ENCODE data around the gene KIF3C. TPM values are rescaled to one million over a fixed set of nuclear protein-coding genes. Genes with fewer than 3 reads are reported as not detected.
"Not testable (repeated sequence)": the region's sequence is repeated elsewhere in the genome, so short reads cannot be mapped to it uniquely, and the experiment has no call there.

The KIF3C gene
- total RNA-seq, 2 experiments from 2014 or later: 5.1 to 6.6 TPM

DNA sequence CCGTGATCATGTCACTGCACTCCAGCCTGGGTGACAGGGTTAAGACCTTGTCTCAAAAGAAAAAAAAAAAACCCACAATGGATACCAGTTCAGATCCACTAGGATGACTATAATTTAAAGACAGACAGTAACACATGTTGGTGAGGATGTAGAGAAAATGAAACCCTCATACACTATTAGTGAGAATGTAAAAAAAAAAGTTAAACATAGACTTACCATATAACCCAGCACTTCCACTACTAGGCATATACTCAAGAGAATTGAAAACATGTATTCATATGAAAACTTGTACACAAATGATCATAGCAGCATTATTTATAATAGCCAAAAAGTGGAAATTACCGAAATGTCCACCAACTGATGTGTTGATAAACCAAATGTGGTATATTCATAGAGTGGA is 48.7 kb downstream of the KIF3C start:
- ChIA-PET POLR2A (no interaction called here), CTCF (no interaction called here)

GRCh38 chr2:25929789-25930473 is 52.4 kb downstream of the KIF3C start:
- POLR2A ChIA-PET: no interaction called here
- CTCF ChIA-PET: no interaction called here

GRCh38 chr2:25928668-25929067 is 53.6 kb downstream of the KIF3C start:
- POLR2A ChIA-PET: no interaction called here
- CTCF ChIA-PET: no interaction called here

DNA sequence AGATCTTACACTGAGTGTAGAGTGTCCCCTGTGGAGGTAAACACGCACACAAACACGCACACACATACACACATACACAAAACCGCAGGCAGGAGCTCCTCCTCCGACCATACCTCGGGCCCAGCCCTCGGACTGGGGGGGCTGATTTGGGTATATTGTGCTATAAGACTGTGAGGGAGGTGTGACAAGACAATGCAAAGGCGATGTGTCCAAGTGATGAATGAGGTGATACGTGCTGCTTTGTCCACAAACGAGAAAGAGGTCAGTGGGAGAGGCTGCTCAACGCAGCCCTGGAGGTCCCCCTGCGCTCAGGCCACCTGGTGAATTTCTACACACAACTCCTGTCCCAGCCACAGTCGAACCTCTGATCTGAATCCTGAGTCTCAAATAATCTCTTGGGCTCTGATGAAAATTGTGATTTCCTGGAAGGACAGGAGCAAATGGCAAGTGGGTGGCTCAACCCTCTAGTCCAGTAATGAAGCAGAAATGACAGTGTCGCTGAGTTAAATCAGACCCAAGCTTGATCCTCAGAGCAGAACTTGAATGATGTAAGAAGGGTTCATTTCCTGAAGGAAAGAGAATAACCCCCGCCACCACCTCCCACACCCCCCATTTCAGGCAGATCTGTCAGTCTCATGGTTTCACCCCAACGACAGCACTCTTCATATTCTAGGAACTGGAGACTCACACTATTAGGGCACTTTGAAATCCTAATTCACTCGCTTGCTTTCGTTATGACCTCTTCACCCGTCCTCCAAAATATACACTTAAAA is 55.1 kb downstream of the KIF3C start:
- POLR2A ChIA-PET: no interaction called here

GRCh38 chr2:25922501-25922900 is 59.8 kb downstream of the KIF3C start:
- CTCF ChIA-PET: interaction anchor here (0.7 kb wide), 1 partner anchor 16 kb away, joined by 3 read pairs; no protein-coding TSS in a partner anchor
- POLR2A ChIA-PET: no interaction called here

More for the DNA sequence above, 55.1 kb downstream of the KIF3C start:
- CTCF ChIA-PET: no interaction called here

DNA sequence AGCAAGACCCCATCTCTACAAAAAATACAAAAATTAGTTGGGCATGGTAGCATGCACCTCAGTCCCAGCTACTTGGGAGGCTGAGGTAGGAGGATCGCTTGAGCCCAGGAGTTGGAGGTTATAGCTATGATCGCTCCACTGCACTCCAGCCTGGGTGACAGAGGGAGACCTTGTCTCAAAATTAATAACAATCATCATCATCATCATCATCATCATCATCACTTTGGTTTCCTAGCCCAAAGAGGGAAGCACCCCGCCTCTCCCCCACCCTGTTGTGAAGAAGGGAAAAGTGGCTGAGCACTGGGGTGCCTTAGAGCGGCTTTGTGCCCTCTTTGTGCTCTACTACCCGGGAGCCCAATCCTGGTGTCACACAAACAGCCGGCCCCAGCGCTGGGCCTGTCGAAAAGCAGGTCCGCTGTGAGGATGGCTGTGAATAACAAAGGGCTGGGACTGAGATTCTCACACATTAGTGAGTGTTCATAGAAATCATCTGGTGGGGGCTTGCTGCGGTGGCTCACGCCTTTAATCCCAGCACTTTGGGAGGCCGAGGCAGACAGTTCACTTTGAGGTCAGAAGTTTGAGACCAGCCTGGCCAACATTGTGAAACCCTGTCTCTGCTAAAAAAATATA is 61.4 kb downstream of the KIF3C start:
- ChIA-PET POLR2A (no interaction called here), CTCF (interaction anchor here (0.7 kb wide), 1 partner anchor 18 kb away, joined by 3 read pairs; no protein-coding TSS in a partner anchor)

DNA sequence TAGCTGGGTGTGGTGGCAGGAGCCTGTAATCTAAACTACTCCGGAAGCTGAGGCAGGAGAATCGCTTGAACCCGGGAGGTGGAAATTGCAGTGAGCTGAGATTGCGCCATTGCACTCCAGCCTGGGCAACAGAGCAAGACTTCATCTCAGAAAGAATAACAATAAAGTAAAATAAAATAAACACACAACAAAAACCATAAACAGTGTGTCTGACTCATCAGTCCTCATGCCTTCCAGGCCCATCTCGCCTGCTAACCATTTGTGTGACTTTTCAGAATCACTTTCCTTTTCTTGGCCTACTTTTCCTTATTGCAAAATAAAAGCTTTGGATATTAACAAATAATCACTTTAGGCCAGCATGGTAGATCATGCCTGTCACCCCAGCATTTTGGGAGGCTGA is 62.0 kb downstream of the KIF3C start:
- ChIA-PET CTCF (interaction anchor here (0.7 kb wide), 1 partner anchor 19 kb away, joined by 3 read pairs; no protein-coding TSS in a partner anchor), POLR2A (no interaction called here)

GRCh38 chr2:25917832-25918231 is 64.5 kb downstream of the KIF3C start:
- ChIA-PET CTCF (no interaction called here), POLR2A (interaction anchor here (0.5 kb wide), 1 partner anchor 281 kb away, joined by 6 read pairs; no protein-coding TSS in a partner anchor)

DNA sequence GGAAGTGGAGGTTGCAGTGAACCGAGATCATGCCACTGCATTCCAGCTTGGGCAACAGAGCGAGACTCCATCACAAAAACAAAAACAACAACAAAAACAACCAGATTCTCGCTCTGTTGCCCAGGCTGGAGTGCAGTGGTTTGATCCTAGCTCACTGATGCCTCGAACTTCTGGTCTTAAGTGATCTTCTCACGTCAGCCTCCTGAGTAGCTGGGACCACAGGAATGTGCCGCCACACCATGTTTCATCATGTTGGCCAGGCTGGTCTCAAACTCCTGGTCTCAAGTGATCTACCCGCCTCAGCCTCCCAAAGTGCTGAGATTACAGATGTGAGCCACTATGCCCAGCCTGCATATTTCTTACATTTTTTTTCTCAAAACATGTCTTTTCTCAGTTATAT is 64.9 kb downstream of the KIF3C start:
- POLR2A ChIA-PET, CTCF ChIA-PET: not testable (repeated sequence)

DNA sequence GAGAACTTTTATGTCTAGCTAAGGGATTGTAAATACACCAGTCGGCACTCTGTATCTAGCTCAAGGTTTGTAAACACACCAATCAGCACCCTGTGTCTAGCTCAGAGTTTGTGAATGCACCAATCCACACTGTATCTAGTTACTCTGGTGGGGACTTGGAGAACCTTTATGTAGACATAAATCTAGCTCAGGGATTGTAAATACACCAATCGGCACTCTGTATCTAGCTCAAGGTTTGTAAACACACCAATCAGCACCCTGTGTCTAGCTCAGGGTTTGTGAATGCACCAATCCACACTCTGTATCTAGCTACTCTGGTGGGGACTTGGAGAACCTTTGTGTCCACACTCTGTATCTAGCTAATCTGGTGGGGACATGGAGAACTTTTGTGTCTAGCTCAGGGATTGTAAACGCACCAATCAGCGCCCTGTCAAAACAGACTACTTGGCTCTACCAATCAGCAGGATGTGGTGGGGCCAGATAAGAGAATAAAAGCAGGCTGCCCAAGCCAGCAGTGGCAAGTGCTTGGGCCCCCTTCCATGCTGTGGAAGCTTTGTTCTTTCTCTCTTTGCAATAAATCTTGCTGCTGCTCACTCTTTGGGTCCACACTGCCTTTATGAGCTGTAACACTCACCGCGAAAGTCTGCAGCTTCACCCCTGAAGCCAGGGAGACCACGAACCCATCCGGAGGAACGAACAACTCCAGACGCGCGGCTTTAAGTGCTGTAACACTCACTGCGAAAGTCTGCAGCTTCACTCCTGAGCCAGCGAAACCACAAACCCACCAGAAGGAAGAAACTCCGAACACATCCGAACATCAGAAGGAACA is 66.1 kb downstream of the KIF3C start:
- CTCF ChIA-PET, POLR2A ChIA-PET: not testable (repeated sequence)

GRCh38 chr2:25915411-25915810 is 66.9 kb downstream of the KIF3C start:
- POLR2A ChIA-PET, CTCF ChIA-PET: not testable (repeated sequence)

DNA sequence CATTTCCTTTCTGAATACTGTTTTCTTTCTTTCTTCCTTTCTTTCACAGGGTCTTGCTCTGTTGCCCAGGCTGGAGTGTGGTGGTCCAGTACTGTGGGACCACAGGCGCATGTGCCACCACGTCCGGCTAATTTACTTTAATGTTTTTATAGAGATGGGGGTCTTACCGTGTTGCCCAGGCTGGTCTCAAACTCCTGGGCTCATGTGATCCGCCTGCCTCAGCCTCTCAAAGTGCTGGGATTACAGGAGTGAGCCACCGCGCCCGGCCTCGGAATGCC is 68.7 kb downstream of the KIF3C start:
- POLR2A ChIA-PET, CTCF ChIA-PET: not testable (repeated sequence)

DNA sequence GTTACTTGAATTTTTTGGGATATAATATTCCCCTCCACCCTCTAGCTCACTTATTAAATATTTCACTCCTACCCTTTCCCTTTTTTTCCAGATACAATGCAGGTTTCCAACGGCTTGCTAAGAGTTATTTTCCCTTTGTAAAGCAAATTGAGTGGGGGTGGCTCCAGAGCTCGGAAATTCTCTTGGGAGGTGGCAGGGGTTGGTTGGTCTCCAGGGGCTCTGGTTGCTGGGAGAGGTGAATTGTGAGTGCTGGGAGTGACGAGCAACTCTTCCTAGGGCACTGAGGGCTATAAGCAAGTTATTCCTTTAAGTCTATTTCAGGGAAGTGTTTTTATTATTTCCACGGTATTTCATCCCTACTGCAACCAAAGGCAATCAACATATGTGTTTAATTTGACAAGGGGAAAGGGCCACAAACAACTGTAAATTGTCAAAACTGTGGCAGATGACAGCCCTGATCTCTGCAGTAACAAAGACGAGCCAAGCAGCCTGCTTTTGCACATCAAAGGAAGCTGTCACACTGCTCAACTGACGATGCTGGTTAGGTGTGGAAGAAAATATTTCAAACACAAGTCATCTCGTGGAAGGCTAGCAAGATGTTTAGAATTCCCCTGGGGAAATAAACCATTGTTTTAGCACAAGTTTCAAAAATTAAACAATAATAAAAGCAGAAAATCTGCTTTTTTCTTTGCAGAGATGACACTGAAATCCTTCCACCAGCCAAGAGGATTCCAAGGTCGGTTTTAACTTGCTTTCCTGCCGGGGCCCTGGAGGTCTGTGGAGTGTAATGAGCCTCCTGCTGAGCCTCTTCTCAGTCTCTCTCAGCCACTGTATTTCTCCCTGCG is 69.2 kb downstream of the KIF3C start:
- ChIA-PET POLR2A (no interaction called here), CTCF (interaction anchor here (0.6 kb wide), 1 partner anchor 96 kb away, joined by 3 read pairs; no protein-coding TSS in a partner anchor)

DNA sequence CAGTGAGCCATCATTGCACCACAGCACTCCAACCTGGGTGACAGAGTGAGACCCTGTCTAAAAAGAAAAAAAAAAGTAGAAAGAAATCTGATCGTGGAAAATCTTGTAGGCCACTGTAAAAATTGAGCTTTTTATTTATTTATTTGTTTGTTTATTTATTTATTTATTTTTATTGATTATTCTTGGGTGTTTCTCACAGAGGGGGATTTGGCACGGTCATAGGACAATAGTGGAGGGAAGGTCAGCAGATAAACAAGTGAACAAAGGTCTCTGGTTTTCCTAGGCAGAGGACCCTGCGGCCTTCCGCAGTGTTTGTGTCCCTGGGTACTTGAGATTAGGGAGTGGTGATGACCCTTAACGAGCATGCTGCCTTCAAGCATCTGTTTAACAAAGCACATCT is 72.7 kb downstream of the KIF3C start:
- CTCF ChIA-PET: interaction anchor here (0.6 kb wide), 1 partner anchor 1251 kb away, joined by 3 read pairs; no protein-coding TSS in a partner anchor

GRCh38 chr2:25905126-25905525 is 77.2 kb downstream of the KIF3C start:
- ChIA-PET POLR2A (interaction anchor here (0.7 kb wide), 1 partner anchor 49 kb away, joined by 9 read pairs; no protein-coding TSS in a partner anchor), CTCF (no interaction called here)

More for the DNA sequence above, 72.7 kb downstream of the KIF3C start:
- POLR2A ChIA-PET: not testable (repeated sequence)

- POLR2A ChIA-PET: interaction anchor here (0.6 kb wide), 1 partner anchor 22 kb away, joined by 3 read pairs; no protein-coding TSS in a partner anchor
- CTCF ChIA-PET: no interaction called here
Observed at GRCh38 chr2:25903216-25903776, 79.0 kb downstream of the KIF3C start.

DNA sequence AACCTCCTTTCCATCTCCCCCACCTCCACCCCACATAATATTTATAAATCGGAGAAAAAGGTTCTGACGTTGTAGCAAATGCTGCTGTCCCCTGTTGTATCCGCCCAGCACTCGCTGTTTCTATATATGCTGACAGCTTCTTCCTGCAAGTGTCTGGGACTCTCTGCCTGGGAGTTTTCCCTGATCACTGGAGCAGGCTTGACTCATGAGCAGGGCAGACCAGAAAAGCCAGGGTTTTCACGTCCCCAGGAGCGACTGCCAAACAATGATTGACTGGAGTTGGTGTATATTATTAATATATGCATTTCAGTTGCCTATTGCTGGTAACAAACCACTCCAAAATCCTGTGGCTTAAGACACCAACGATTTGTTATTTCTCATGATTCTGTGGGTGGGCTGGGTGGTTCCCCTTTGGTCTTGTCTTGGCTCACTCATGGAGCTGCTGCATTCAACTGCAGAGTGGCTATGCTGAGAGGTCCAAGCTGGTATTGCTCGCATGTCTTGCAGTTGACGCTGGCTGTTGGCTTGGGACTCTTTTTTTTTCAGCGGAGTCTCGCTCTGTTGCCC is 82.8 kb downstream of the KIF3C start:
- ChIA-PET POLR2A (interaction anchor here (0.6 kb wide), 1 partner anchor 1824 kb away, joined by 3 read pairs; no protein-coding TSS in a partner anchor), CTCF (no interaction called here)

DNA sequence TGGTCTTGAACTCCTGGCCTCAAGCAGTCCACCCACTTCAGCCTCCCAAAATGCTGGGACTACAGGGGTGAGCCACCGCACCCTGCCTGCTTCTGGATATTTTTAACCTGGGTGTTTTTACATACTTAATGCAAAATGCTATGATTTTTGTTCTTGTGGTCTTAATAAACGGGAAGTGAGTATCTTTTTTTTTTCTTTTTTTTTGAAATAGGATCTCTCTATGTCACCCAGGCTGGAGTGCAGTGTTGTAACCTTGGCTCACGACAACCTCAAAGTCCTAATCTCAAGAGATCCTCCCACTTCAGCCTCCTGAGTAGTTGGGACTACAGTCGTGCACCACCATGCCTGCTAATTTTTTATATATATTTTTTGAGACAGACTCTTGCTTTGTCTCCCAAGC is 84.8 kb downstream of the KIF3C start:
- CTCF ChIA-PET: no interaction called here
- POLR2A ChIA-PET: no interaction called here

Measured in activated CD8-positive, alpha-beta memory T cell treated with anti-CD3 and anti-CD28 coated beads for 36 hours (primary cell).